Cardiac septum (tissue), 1 donor: ENCODE measurements around the gene CLSTN3. TPM values are rescaled to one million over a fixed set of nuclear protein-coding genes. Genes with fewer than 3 reads are reported as not detected.

Source experiments
- DNase-seq: peaks from one replicate; pipeline ENCODE4 v3.0.0-alpha.2; 2020; ENCODE audit warnings: low spot score
- intact Hi-C: fragments of 100-400 bp; cut with DNase I; formaldehyde crosslinking; loops from one replicate; pipeline ENCODE4 v1.14.0; 2022
- long read RNA-seq: library from polyadenylated mRNA; unstranded; transcript quantifications from one replicate; pipeline ENCODE4 v2.0.0, GENCODE V29; 2021
- total RNA-seq: library from RNA; stranded (reverse); fragmentation: NEBNext Ultra II Directional; extraction: Animal tissue kit (Norgen Biotek cat#: 25700); gene quantifications from one replicate; pipeline ENCODE4 v1.2.1, GENCODE V29; 2021
- donor health status: DM: no; HTN: no; CAD: no.

Gene CLSTN3
- total RNA-seq = 5.7 TPM
- long read RNA-seq, partial matches to known transcripts = 0 of 2 reads
- long read RNA-seq, other reads (novel, unspliced or antisense) = 2 of 2 reads

- peak; percentile 80 for DNase-seq
- intact Hi-C loops = no loop called here
These were observed at the start of gene CLSTN3 for GRCh38 chr12:7129872-7130691. Gene CLSTN3, plus strand, starts transcription at chr12:7130371. Its CDS starts 278 bp downstream, at chr12:7130649.

GRCh38 chr12:7081037-7081436 lies 49.1 kb upstream of the CLSTN3 start:
- DNase-seq = no peak
- intact Hi-C loops = no loop called here

GRCh38 chr12:7083125-7083524 lies 47.0 kb upstream of the CLSTN3 start:
- intact Hi-C loops = no loop called here
- DNase-seq = no peak

- intact Hi-C loops = no loop called here
- DNase-seq = no peak
These were observed 40.8 kb upstream of the CLSTN3 start for GRCh38 chr12:7089196-7089871.

- intact Hi-C loops = loop anchor here (5.0 kb wide), 1 partner anchor 118 kb away; the partner anchor contains the start of genes EMG1 and PHB2
- no peak for DNase-seq
These were observed 39.8 kb upstream of the CLSTN3 start for GRCh38 chr12:7090222-7090998.

GRCh38 chr12:7091171-7091570 lies 39.0 kb upstream of the CLSTN3 start:
- DNase-seq = no peak
- intact Hi-C loops = loop anchor here (5.0 kb wide), 1 partner anchor 119 kb away; the partner anchor contains the start of genes EMG1 and PHB2

GRCh38 chr12:7091660-7092228 lies 38.4 kb upstream of the CLSTN3 start:
- intact Hi-C loops = loop anchor here (1.0 to 5.0 kb wide), 2 partner anchors 31 to 119 kb away; partner anchors contain the start of genes C1S, EMG1 and PHB2
- DNase-seq = no peak

- peak; percentile 84 for DNase-seq
- intact Hi-C loops = loop anchor here (1.0 to 5.0 kb wide), 2 partner anchors 32 to 120 kb away; partner anchors contain the start of genes C1S, EMG1 and PHB2
These were observed 37.8 kb upstream of the CLSTN3 start, which contains the start of gene C1R for GRCh38 chr12:7092229-7092985. Gene C1R, minus strand, starts transcription at chr12:7092445. Its CDS starts 57 bp downstream, at chr12:7092388.

- no peak for DNase-seq
- intact Hi-C loops = loop anchor here (1.0 to 5.0 kb wide), 2 partner anchors 33 to 121 kb away; partner anchors contain the start of genes C1S, EMG1 and PHB2
These were observed 37.1 kb upstream of the CLSTN3 start for GRCh38 chr12:7092986-7093460.

- no peak for DNase-seq
- intact Hi-C loops = loop anchor here (5.0 kb wide), 1 partner anchor 121 kb away; the partner anchor contains the start of genes EMG1 and PHB2
These were observed 36.7 kb upstream of the CLSTN3 start for GRCh38 chr12:7093486-7093885.

- intact Hi-C loops = loop anchor here (5.0 kb wide), 1 partner anchor 122 kb away; the partner anchor contains the start of genes EMG1 and PHB2
- no peak for DNase-seq
These were observed 36.3 kb upstream of the CLSTN3 start for GRCh38 chr12:7093892-7094291.

GRCh38 chr12:7096006-7096932 lies 33.9 kb upstream of the CLSTN3 start:
- no peak for DNase-seq
- intact Hi-C loops = no loop called here

- DNase-seq = no peak
- intact Hi-C loops = no loop called here
These were observed 33.2 kb upstream of the CLSTN3 start for GRCh38 chr12:7096979-7097378.

GRCh38 chr12:7099290-7099996 lies 30.7 kb upstream of the CLSTN3 start:
- DNase-seq = no peak
- intact Hi-C loops = no loop called here

GRCh38 chr12:7100239-7100638 lies 29.9 kb upstream of the CLSTN3 start:
- DNase-seq = no peak
- intact Hi-C loops = no loop called here

- intact Hi-C loops = no loop called here
- no peak for DNase-seq
These were observed 29.0 kb upstream of the CLSTN3 start for GRCh38 chr12:7101047-7101693.
